H1 (cell line): Measurements from ENCODE around the gene RPL28. TPM values are rescaled to one million over a fixed set of nuclear protein-coding genes. Genes with fewer than 3 reads are reported as not detected.

Source experiments
- CTCF ChIA-PET: fragments of 300-600 bp; sonication (Branson Sonifier 250); formaldehyde crosslinking; loops from one replicate; lab custom pipeline; 2021; ENCODE audit not compliant: partially characterized antibody; lab: Charles Lee
- POLR2A ChIA-PET: fragments of 300-600 bp; sonication (Branson Sonifier 250); formaldehyde crosslinking; loops from one replicate; lab custom pipeline; 2021; ENCODE audit warnings: inconsistent platforms; ENCODE audit not compliant: partially characterized antibody; lab: Charles Lee
- DNase-seq, 2 experiments: peaks; one replicate each; pipeline versions ENCODE4 v3.0.0 to v3.0.0-alpha.2; 2010 to 2022; ENCODE audit warnings: low spot score in 2 of 2, low read depth in 1 of 2, mixed read lengths in 1 of 2
- FAIRE-seq: peaks from 2 replicates; lab custom pipeline; 2011; peaks lifted over from hg19 to GRCh38; lab: Jason Lieb, UNC
- H2AFZ ChIP-seq: 2 replicates; pipeline ENCODE4 v1.8.1; 2012; ENCODE audit warnings: low read length, inconsistent platforms
- H2AK5ac ChIP-seq: 2 replicates; pipeline ENCODE4 v1.6.1; 2013; ENCODE audit warnings: low read depth, low read length
- H2BK120ac ChIP-seq: replicated peaks from 2 replicates; pipeline ENCODE3; 2013; ENCODE audit warnings: low read depth, low read length, inconsistent platforms
- H2BK12ac ChIP-seq: 2 replicates; pipeline ENCODE4 v1.6.1; 2013; ENCODE audit warnings: low read depth, low read length
- H2BK15ac ChIP-seq: 2 replicates; pipeline ENCODE4 v1.6.1; 2013; ENCODE audit warnings: low read length
- H2BK20ac ChIP-seq: 2 replicates; pipeline ENCODE4 v1.6.1; 2013; ENCODE audit warnings: low read length
- H2BK5ac ChIP-seq: 2 replicates; pipeline ENCODE4 v1.6.1; 2013; ENCODE audit warnings: low read depth, low read length
- H3K14ac ChIP-seq: 2 replicates; pipeline ENCODE4 v1.6.1; 2013; ENCODE audit warnings: inconsistent platforms; ENCODE audit not compliant: insufficient read length
- H3K18ac ChIP-seq: 2 replicates; pipeline ENCODE4 v1.6.1; 2013; ENCODE audit warnings: low read length; ENCODE audit errors: extremely low read depth
- H3K23ac ChIP-seq: 2 replicates; pipeline ENCODE4 v1.6.1; 2013; ENCODE audit warnings: inconsistent platforms; ENCODE audit not compliant: insufficient read length
- H3K23me2 ChIP-seq: 2 replicates; pipeline ENCODE4 v1.6.1; 2013; ENCODE audit warnings: low read depth, low read length
- H3K27ac ChIP-seq: 2 replicates; pipeline ENCODE4 v1.6.1; 2011; ENCODE audit warnings: low read depth, low read length, inconsistent platforms
- H3K27me3 ChIP-seq, 4 experiments: replicated peaks in 1 of 4; 1 replicate in 1 of 4; 2 replicates in 3 of 4; pipeline versions ENCODE4 v1.6.1 to v1.8.1; 2011 to 2013; ENCODE audit warnings: low read length in 3 of 4, mild to moderate bottlenecking in 3 of 4, inconsistent platforms in 2 of 4, mixed read lengths in 2 of 4, moderate library complexity in 1 of 4; ENCODE audit not compliant: control insufficient read depth in 3 of 4, insufficient read depth in 3 of 4; ENCODE audit errors: extremely low read depth in 1 of 4
- H3K36me3 ChIP-seq, 4 experiments: 2 replicates each; pipeline versions ENCODE4 v1.6.1 to v1.8.1; 2011 to 2013; ENCODE audit warnings: mild to moderate bottlenecking in 4 of 4, low read length in 3 of 4, moderate library complexity in 2 of 4, control low read depth in 1 of 4, inconsistent platforms in 1 of 4; ENCODE audit not compliant: insufficient read depth in 4 of 4, control insufficient read depth in 2 of 4
- H3K4ac ChIP-seq: replicated peaks from 2 replicates; pipeline ENCODE3; 2013; ENCODE audit warnings: low read length, low read depth, mixed read lengths, inconsistent platforms; ENCODE audit not compliant: insufficient read length
- H3K4me1 ChIP-seq, 4 experiments: replicated peaks in 1 of 4; 1 replicate in 1 of 4; 2 replicates in 3 of 4; pipeline versions ENCODE4 v1.6.1 to v1.8.1; 2011 to 2013; ENCODE audit warnings: low read length in 3 of 4, inconsistent platforms in 2 of 4, mixed read lengths in 1 of 4; ENCODE audit not compliant: insufficient read depth in 4 of 4, control insufficient read depth in 3 of 4
- H3K4me2 ChIP-seq, 2 experiments: 2 replicates each; pipeline versions ENCODE4 v1.6.1 to v1.8.1; 2011 to 2013; ENCODE audit warnings: low read depth in 2 of 2, low read length in 2 of 2, control low read depth in 1 of 2, inconsistent platforms in 1 of 2, mild to moderate bottlenecking in 1 of 2; ENCODE audit not compliant: insufficient read depth in 1 of 2
- H3K4me3 ChIP-seq, 4 experiments: fragments of 200-600, 300-600 bp in 1 of 4; sonication (generic), shearing (Covaris generic), sonication (Bioruptor Twin) in 1 of 4; 2 replicates each; pipeline versions ENCODE4 v1.5.1 to v1.8.1; 2011 to 2016; ENCODE audit warnings: low read length in 4 of 4, low read depth in 3 of 4, control low read depth in 2 of 4, inconsistent platforms in 2 of 4, mild to moderate bottlenecking in 2 of 4, mixed read lengths in 1 of 4, moderate library complexity in 1 of 4; ENCODE audit not compliant: insufficient read depth in 2 of 4; ENCODE audit errors: extremely low read depth in 1 of 4
- H3K56ac ChIP-seq: replicated peaks from 2 replicates; pipeline ENCODE3; 2013; ENCODE audit warnings: low read depth, mild to moderate bottlenecking, mixed read lengths, low read length, inconsistent platforms; ENCODE audit not compliant: insufficient read length
- H3K79me1 ChIP-seq: 2 replicates; pipeline ENCODE4 v1.6.1; 2013; ENCODE audit warnings: low read depth, low read length, control low read depth
- H3K79me2 ChIP-seq, 2 experiments: 2 replicates each; pipeline versions ENCODE4 v1.6.1 to v1.8.1; 2012 to 2013; ENCODE audit warnings: low read length in 2 of 2, mild to moderate bottlenecking in 2 of 2, inconsistent platforms in 1 of 2; ENCODE audit not compliant: insufficient read depth in 2 of 2, control insufficient read depth in 1 of 2
- H3K9ac ChIP-seq, 4 experiments: replicated peaks in 1 of 4; 1 replicate in 1 of 4; 2 replicates in 3 of 4; pipeline versions ENCODE4 v1.6.1 to v1.8.1; 2011 to 2013; ENCODE audit warnings: low read depth in 3 of 4, low read length in 3 of 4, control low read depth in 2 of 4, mild to moderate bottlenecking in 2 of 4, moderate library complexity in 2 of 4, inconsistent platforms in 1 of 4; ENCODE audit errors: extremely low read depth in 1 of 4
- H3K9me3 ChIP-seq, 2 experiments: 2 replicates each; pipeline versions ENCODE4 v1.6.1 to v1.8.1; 2012 to 2013; ENCODE audit warnings: mild to moderate bottlenecking in 2 of 2, moderate library complexity in 2 of 2, control low read depth in 1 of 2, inconsistent platforms in 1 of 2, low read depth in 1 of 2, low read length in 1 of 2, mixed read lengths in 1 of 2; ENCODE audit not compliant: insufficient read depth in 2 of 2
- H4K20me1 ChIP-seq, 2 experiments: replicated peaks in 1 of 2; 2 replicates each; pipeline versions ENCODE3 to v1.8.1; 2011 to 2013; ENCODE audit warnings: inconsistent platforms in 2 of 2, low read length in 2 of 2, mild to moderate bottlenecking in 1 of 2; ENCODE audit not compliant: insufficient read depth in 2 of 2, control insufficient read depth in 1 of 2
- H4K5ac ChIP-seq: 2 replicates; pipeline ENCODE4 v1.6.1; 2013; ENCODE audit warnings: low read length, low read depth, mixed read lengths, inconsistent platforms; ENCODE audit not compliant: insufficient read length
- H4K8ac ChIP-seq: 2 replicates; pipeline ENCODE4 v1.8.0; 2013; ENCODE audit warnings: mild to moderate bottlenecking, moderate library complexity, low read length, inconsistent platforms; ENCODE audit not compliant: insufficient read depth; ENCODE audit errors: extremely low read depth
- H4K91ac ChIP-seq: replicated peaks from 2 replicates; pipeline ENCODE3; 2013; ENCODE audit warnings: low read length, mixed read lengths, inconsistent platforms; ENCODE audit not compliant: insufficient read length
- ASH2L ChIP-seq: fragments of 200-600, 300-600 bp; sonication (generic); IDR thresholded peaks from one replicate; pipeline ENCODE4 v1.7.1; 2017; ENCODE audit warnings: low read length
- CHD1 ChIP-seq: IDR thresholded peaks from 2 replicates; pipeline ENCODE4 v1.6.1; 2012; ENCODE audit warnings: low read depth, low read length, improper control_type of control experiment
- CHD2 ChIP-seq: IDR thresholded peaks from 2 replicates; pipeline ENCODE4 v1.6.1; 2012; ENCODE audit warnings: low read length, improper control_type of control experiment
- EP300 ChIP-seq, 2 experiments: IDR thresholded peaks; 1 replicate in 1 of 2; 2 replicates in 1 of 2; pipeline ENCODE4 v1.6.1; 2011 to 2012; ENCODE audit warnings: low read depth in 2 of 2, low read length in 2 of 2, mild to moderate bottlenecking in 2 of 2, borderline replicate concordance in 1 of 2, inconsistent platforms in 1 of 2, moderate library complexity in 1 of 2
- GABPA ChIP-seq: IDR thresholded peaks from 2 replicates; pipeline ENCODE4 v1.6.1; 2011; ENCODE audit warnings: mild to moderate bottlenecking, low read length, moderate library complexity, borderline replicate concordance; ENCODE audit not compliant: insufficient read depth
- GTF2F1 ChIP-seq: IDR thresholded peaks from 2 replicates; pipeline ENCODE4 v1.6.1; 2012; ENCODE audit warnings: low read depth, low read length, improper control_type of control experiment, borderline replicate concordance
- JUN ChIP-seq: IDR thresholded peaks from 2 replicates; pipeline ENCODE4 v1.6.1; 2011; ENCODE audit warnings: low read depth, mild to moderate bottlenecking, improper control_type of control experiment, low read length
- JUND ChIP-seq: IDR thresholded peaks from 2 replicates; pipeline ENCODE4 v1.6.1; 2011; ENCODE audit warnings: mild to moderate bottlenecking, improper control_type of control experiment, low read length
- KDM1A ChIP-seq: fragments of 200-600, 300-600 bp; sonication (generic); IDR thresholded peaks from 2 replicates; pipeline ENCODE4 v1.7.1; 2016; ENCODE audit warnings: mild to moderate bottlenecking, low read length, borderline replicate concordance
- NANOG ChIP-seq: IDR thresholded peaks from 2 replicates; pipeline ENCODE4 v1.6.1; 2011; ENCODE audit warnings: low read length, low read depth, mild to moderate bottlenecking, inconsistent platforms; ENCODE audit not compliant: insufficient read depth, poor library complexity, severe bottlenecking
- NRF1 ChIP-seq: IDR thresholded peaks from 2 replicates; pipeline ENCODE4 v1.6.1; 2011; ENCODE audit warnings: mild to moderate bottlenecking, low read depth, low read length, improper control_type of control experiment
- RAD21 ChIP-seq, 2 experiments: IDR thresholded peaks in 1 of 2; conservative IDR thresholded peaks in 1 of 2; 2 replicates each; pipeline ENCODE4 v1.6.1; 2011; ENCODE audit warnings: low read depth in 2 of 2, low read length in 2 of 2, improper control_type of control experiment in 1 of 2, inconsistent platforms in 1 of 2, mild to moderate bottlenecking in 1 of 2, moderate library complexity in 1 of 2
- RFX5 ChIP-seq: IDR thresholded peaks from 2 replicates; pipeline ENCODE4 v1.6.1; 2011; ENCODE audit warnings: low read depth, low read length, improper control_type of control experiment, borderline replicate concordance
- ZNF274 ChIP-seq: IDR thresholded peaks from 2 replicates; pipeline ENCODE4 v1.7.0; 2012; ENCODE audit warnings: low read length, borderline replicate concordance; ENCODE audit errors: extremely low read depth
- WGBS, 2 experiments: shearing (Covaris generic) in 1 of 2; methylation state at CpG; one replicate each; pipeline versions ENCODE4 v1.1.6 to v1.1.7; 2013 to 2015; ENCODE audit warnings: low lambda C conversion rate in 2 of 2, mixed read lengths in 2 of 2, inconsistent platforms in 1 of 2, low coverage in 1 of 2, missing lambda C conversion rate in 1 of 2; ENCODE audit not compliant: insufficient replicate concordance in 2 of 2, insufficient coverage in 1 of 2, insufficient read length in 1 of 2; ENCODE audit errors: extremely low coverage in 1 of 2, missing lambda C conversion rate in 1 of 2; 5-methylcytosine and 5-hydroxymethylcytosine counted together
- polyA plus RNA-seq, 7 experiments: library from polyadenylated mRNA; depleted of rRNA in 3 of 7; stranded (reverse) in 5 of 7; unstranded in 2 of 7; fragments of >200 nt in 5 of 7; fragments of 200-250 nt in 2 of 7; gene quantifications; 1 replicate in 5 of 7; 2 replicates in 1 of 7; 4 replicates in 1 of 7; pipeline versions ENCODE4 v1.2.1 to v1.2.3, GENCODE V29; 2011 to 2013; ENCODE audit warnings: missing spikeins in 2 of 7, mixed read lengths in 2 of 7
- total RNA-seq: library from RNA; stranded (reverse); fragmentation: NEBNext Ultra II Directional; extraction: Animal tissue kit (Norgen Biotek cat#: 25700); gene quantifications from 2 replicates; pipeline ENCODE4 v1.2.1, GENCODE V29; 2021

RPL28 gene
- total and polyA plus RNA-seq, 2 of the 8 experiments (the other 6 are each of a cell fraction or from before 2014, with no cell fraction given): 2,123 to 8,402 TPM

DNA sequence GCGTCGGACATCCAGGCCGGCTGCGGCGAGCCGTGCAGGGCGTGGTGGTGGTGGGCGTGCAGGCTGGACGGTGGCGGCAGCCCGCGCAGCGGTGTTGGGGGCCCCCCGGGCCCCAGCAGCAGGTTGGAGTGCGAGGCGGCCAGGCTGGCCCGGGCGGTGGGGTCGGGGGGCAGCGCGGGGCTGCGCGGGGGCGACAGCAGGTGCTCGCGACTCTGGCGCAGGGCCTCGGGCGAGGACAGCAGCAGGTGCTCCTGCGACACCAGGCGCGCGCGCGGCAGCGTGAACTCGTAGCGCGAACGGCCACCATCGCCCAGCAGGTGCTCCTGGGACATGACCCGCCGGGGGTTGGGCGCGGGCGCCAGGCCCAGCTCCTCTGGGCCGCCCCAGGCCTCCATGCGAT is 47.6 kb downstream of the RPL28 start:
- Histone ChIP-seq H3K9ac (no peak overlapping the region), H3K36me3 (no peaks in the 10 kb centered on the region), H4K5ac (no peak overlapping the region), H3K27me3 (peaks cover 0 to 3% (median 3%) of the 10 kb centered on the region in 4 experiments; a peak in 5 of 7 replicates), H2BK12ac (no peak overlapping the region), H3K23me2 (peaks cover 13% of the 10 kb centered on the region; the same call in 1 of the 2 replicates), H3K14ac (no peak overlapping the region), H4K20me1 (peaks cover 2 to 15% of the 10 kb centered on the region in 2 experiments), H3K18ac (no peak overlapping the region), H2BK120ac (no peak overlapping the region), H3K27ac (no peak overlapping the region), H3K4me1 (peaks cover 0 to 3% (median 1%) of the 10 kb centered on the region in 4 experiments; a peak in 2 of 7 replicates), H2AFZ (no peak overlapping the region), H3K79me2 (no peaks in the 10 kb centered on the region), H4K91ac (no peak overlapping the region), H2BK20ac (no peak overlapping the region), H3K9me3 (0 out of 4 replicates have a peak, but pooled peaks cover 0 to 9% of the 10 kb centered on the region in 2 experiments), H3K23ac (no peak overlapping the region), H3K4me3 (no peak overlapping the region), H2BK15ac (no peak overlapping the region), H2AK5ac (no peak overlapping the region), H3K4me2 (no peak overlapping the region), H3K79me1 (peaks cover 6% of the 10 kb centered on the region), H3K4ac (no peak overlapping the region), H4K8ac (no peak overlapping the region), H2BK5ac (no peak overlapping the region), H3K56ac (no peak overlapping the region)
- 92% methylated on average over 30 of the region's 48 CpGs; no CpG with 5 or more reads in 1 of the 2 experiments for WGBS, 2 experiments
- ChIA-PET POLR2A (no interaction called here), CTCF (no interaction called here)
- FAIRE-seq: no peak
- DNase-seq: no peak
- TF ChIP-seq KDM1A (no peak), JUND (no peak), NANOG (no peak), JUN (no peak), GABPA (no peak), RAD21 (IDR thresholded peaks at IDR 0.05 in 1 of 2, conservative IDR thresholded peaks at IDR 0.05 in 1 of 2; ENCODE audit: low read depth in 2 of 2, low read length in 2 of 2) (no peak), GTF2F1 (no peak), NRF1 (no peak), ASH2L (no peak), CHD2 (no peak), CHD1 (no peak), RFX5 (no peak), EP300 (IDR thresholded peaks at IDR 0.05; ENCODE audit: borderline replicate concordance in 1 of 2, low read depth in 2 of 2, low read length in 2 of 2) (no peak), ZNF274 (no peak)
